Peyer's patch (tissue), 4 donors: ENCODE data around the gene MAGI2.

Experiments used
- POLR2A ChIP-seq, 2 donors: fragments of 450-650 bp; IDR thresholded peaks; one replicate each; pipeline ENCODE4 v1.5.1; 2017; ENCODE audit warnings: antibody characterized with exemption in 2 of 2, mild to moderate bottlenecking in 2 of 2, moderate library complexity in 2 of 2
- TF ChIP-seq, protein P1 (sequence below), 6 experiments: fragments of 450-650 bp in 4 of 6; fragments of 200-600 bp in 2 of 6; sonication (generic) in 1 of 6; IDR thresholded peaks; one replicate each; pipeline ENCODE4 v1.5.1; 2017 to 2019; ENCODE audit warnings: antibody characterized with exemption in 6 of 6, mild to moderate bottlenecking in 3 of 6, moderate library complexity in 1 of 6

DNA sequence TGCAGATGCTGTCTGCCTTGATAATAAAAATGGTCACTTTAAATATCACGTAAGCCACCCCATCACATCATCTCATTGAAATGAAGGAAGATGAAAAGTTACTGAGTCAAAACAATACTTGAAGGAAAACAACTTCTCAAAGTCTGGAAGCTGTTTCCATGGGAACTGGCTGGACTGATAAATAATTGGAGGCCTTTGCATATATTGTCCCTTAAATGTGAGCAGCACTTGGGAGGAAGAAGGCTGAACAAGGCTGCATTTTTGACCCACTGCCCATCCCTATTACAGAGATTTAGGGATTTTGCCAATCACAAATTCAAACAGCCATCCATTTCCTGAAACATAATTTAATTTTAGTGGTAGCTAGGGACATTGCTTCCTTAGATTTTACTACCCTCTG is 18.2 kb upstream of the MAGI2 start:
- TF ChIP-seq, protein P1, sequence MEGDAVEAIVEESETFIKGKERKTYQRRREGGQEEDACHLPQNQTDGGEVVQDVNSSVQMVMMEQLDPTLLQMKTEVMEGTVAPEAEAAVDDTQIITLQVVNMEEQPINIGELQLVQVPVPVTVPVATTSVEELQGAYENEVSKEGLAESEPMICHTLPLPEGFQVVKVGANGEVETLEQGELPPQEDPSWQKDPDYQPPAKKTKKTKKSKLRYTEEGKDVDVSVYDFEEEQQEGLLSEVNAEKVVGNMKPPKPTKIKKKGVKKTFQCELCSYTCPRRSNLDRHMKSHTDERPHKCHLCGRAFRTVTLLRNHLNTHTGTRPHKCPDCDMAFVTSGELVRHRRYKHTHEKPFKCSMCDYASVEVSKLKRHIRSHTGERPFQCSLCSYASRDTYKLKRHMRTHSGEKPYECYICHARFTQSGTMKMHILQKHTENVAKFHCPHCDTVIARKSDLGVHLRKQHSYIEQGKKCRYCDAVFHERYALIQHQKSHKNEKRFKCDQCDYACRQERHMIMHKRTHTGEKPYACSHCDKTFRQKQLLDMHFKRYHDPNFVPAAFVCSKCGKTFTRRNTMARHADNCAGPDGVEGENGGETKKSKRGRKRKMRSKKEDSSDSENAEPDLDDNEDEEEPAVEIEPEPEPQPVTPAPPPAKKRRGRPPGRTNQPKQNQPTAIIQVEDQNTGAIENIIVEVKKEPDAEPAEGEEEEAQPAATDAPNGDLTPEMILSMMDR (IDR thresholded peaks at IDR 0.05): no peak
- no peak for TF ChIP-seq POLR2A (IDR thresholded peaks at IDR 0.05)
